Measurements from ENCODE around the gene PPP1R37.

DNA sequence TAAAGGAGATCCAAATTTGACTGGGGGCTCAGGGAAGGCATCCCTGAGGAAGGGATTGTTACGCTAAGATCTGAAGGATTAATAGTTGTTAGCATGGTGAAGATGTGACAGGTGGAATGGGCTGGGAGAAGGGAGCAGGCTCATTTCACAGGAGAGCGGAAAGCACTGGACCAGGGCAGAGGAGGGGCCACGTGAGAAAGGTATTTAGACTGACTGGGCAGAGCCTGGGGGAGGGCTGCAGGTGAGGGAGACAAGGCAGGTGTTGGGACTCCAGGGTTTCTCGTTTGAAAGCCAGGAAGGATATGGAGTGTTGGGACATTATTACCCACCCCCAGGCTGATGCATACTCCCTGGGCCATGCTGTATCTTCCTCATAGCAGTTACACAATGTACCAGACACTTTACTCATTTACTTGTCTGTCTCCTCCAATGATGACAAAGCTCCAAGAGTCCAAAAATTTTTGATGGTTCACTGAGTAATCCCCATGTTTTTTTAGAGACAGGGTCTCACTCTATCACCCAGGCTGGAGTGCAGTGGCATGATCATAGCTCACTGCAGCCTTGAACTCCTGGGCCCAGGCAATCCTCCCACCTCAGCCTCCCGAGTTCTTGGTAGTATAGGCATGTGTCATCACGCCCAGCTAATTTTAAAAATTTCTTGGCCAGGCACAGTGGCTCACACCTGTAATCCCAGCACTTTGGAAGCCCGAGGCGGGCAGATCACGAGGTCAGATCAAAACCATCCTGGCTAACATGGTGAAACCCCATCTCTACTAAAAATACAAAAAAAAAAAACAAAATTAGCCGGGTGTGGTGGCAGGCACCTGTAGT lies 82.8 kb downstream of the PPP1R37 start:
- TF ChIP-seq CTCF (IDR thresholded peaks at IDR 0.05) = no peak
- TF ChIP-seq POLR2A (IDR thresholded peaks at IDR 0.05) = no peak

All from uterus (tissue), 2 donors.